Activated CD4-positive, alpha-beta T cell treated with anti-CD3 and anti-CD28 coated beads, Interleukin-2, Interleukin-6, amounts not matched to agents 100 ng/mL and 50 ng/mL, durations not matched to agents 16 hours and 8 hours (primary cell): ENCODE results near the gene ASB2.

ENCODE experiments used
- DNase-seq: peaks from one replicate; pipeline ENCODE4 v3.0.0-alpha.2; 2020

Gene ASB2, protein sequence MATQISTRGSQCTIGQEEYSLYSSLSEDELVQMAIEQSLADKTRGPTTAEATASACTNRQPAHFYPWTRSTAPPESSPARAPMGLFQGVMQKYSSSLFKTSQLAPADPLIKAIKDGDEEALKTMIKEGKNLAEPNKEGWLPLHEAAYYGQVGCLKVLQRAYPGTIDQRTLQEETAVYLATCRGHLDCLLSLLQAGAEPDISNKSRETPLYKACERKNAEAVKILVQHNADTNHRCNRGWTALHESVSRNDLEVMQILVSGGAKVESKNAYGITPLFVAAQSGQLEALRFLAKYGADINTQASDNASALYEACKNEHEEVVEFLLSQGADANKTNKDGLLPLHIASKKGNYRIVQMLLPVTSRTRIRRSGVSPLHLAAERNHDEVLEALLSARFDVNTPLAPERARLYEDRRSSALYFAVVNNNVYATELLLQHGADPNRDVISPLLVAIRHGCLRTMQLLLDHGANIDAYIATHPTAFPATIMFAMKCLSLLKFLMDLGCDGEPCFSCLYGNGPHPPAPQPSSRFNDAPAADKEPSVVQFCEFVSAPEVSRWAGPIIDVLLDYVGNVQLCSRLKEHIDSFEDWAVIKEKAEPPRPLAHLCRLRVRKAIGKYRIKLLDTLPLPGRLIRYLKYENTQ

DNA sequence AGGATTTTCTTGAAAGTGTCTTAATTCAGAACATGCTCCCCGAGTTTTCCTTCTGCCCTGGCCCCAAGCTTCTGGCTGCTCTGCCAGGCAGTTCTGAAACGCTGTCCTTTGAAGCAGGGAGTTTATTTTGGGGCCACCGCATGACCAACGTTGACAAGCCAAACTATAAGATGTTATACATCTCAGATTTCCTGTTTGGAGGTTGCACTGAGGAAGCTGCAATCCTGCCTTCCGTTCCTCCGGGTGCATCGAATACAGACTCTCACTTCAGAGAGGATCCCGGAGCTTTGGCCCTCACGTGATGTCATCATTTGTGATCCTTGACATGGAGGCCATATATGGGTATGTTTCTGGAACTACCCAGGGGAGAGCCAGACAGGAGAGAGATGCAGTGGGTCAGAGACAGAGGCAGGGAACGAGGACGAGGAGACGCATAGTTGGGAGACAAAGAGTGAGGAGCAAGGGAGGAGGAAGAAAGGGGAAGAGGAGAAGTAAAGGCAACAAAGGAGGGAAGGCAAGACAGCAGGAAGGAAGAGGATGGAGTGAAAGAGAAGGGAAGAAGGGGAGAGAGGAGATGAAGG, at the start of gene ASB2:
ASB2 (minus strand) TSS at position 94 of the 581 bp plus-strand sequence. CDS start 12,031 bp downstream, outside the sequence.
- peak; percentile 84 for DNase-seq

DNA sequence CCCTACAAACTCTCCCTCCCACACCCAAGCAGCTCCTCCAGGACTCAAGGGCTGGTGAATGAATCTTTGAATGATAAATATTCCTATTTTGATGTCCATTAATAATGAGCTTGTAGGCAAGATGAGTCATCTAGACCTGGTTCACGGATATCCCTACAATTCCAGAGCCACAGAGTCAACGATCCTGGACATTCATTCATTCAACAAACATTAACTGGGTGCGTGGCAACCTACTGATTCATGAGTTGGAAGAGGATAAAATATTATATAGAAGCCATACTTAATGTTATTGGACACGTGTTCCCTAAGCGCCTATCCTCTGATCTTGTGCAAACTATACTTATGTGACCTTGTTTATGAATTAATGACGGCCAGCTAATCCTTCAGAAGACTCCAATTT, 49.4 kb upstream of the ASB2 start:
- DNase-seq = no peak

DNA sequence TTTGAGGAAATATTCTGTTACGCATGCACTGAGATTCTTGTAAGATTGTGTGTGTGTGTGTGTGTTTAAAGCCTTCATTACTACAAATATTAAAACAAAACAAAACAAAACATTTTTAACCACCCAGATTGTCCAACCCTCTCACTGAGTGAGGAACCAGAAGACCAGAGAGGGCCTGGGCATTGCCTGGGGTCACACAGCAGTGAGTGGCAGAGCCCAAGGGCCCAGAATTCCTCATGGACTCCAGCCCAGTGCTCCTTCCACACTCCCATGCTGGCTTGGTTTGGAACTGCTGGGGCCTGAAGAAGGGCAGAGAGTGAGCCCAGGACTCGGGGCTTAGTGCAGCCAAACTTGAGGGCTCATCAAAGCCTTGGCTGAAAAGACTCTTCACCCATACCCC, 48.2 kb upstream of the ASB2 start:
- DNase-seq = no peak

DNA sequence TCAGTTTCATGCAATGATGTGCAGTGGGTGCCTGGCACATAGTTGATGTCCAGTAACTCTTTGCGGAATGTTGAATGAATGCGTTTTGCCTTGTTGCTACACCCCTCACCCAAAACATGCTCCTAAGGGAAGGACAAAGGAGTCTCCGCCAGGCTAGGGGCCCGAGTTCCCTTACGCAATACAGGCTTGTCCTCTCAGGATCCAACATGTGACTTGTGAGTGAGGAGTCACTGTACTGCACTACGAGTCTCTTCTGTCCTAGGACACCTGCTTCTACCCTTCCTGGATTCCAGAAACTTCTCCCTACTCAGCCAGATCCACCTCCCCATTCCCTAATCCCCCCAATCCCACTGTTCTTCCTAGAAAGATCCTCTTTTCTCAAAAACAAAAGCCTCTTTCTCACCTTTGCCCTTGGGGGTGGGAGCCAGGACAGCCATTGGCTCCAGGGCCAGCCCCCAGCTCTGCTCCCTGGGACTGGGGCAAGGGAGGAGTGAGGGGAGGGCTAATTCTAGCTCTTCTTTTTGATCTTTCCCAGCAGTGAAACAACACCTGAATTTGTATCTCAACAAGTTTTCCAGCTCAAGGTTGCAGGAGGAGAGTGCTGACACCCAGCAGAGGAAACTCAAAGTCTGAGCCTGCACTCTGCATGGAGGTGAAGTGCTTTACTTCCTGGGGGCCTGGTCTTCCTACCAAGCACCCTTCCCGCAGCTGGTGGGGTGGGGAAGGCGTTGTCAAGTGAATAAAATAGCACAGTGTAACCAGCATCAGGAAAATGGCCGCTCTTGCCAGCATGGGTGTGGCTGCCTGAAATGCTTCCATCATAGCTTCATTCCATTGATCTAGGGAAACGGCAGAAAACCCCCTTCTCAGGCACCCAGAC, 46.4 kb upstream of the ASB2 start:
- no peak for DNase-seq

DNA sequence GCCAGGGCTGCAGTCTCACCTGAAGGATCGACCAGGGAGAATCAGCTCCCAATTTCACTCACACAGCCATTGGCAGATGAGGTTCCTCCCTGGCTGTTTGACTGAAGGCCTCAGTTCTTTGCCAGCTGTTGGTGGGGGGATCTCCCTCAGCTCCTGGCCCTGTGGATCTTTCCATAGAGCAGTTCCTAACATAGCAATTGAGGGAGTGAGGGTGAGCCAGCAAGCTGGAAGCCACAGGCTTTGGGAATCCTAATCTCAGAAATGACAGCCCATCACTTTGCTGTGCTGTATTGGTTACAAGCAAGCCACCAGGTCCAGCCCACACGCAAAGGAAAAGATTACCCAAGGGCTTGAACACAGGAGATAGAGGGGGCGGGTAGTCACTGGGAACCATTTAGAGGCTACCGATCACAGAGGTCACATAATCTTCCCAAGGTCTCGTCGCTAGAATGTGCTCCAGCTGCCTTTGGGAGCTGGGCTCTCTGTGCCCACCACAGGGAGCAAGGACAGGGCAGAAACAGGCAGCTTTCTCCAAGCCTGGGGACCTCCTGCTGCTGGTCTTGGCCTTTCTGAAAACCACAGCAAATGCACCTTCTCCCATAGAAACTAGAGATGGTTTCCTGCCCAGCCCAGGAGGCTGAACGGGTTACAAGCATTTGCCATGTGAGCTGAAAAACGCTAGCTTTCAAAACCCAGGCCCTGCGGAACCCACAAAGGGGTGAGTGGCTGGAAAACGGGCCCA, 45.2 kb upstream of the ASB2 start:
- peak; percentile 68 for DNase-seq

DNA sequence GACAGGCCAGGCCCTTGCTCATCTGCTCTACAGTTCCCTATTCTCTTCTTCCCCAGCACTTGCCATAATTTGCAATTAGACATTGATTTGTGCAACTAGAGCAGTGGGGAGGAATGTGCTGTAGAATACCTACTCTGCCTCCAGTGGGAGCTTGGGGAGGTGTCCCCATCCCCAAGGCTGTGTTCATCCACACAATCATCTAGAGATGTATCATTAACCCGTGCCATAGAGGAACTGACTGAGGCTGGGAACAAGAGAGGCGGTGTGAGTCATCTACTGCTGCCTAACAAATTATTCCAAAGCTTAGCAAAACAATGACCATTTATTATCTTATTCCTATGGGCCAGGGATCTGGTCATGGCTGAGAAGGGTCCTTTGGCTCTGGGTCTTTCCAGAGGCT, 44.6 kb upstream of the ASB2 start:
- DNase-seq = no peak

DNA sequence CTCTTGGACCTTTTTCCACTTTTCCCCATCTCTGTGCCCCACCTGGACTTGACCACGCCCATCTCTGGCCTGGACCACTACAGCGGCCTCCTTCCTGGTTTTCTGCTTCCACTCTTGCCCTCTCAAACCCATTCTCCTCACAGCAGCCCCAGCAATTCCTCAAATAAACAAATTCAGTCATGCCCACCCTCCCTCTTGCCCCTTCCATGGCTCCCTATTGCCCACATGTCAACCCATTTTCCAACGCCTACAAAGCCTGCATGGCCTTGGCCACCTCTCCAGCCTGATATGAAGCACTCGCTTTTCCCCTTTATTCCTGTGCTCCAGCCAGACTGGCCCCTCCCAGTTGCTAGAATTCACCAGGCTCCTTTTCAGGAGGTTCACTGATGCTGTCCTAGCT, 43.9 kb upstream of the ASB2 start:
- DNase-seq = no peak

DNA sequence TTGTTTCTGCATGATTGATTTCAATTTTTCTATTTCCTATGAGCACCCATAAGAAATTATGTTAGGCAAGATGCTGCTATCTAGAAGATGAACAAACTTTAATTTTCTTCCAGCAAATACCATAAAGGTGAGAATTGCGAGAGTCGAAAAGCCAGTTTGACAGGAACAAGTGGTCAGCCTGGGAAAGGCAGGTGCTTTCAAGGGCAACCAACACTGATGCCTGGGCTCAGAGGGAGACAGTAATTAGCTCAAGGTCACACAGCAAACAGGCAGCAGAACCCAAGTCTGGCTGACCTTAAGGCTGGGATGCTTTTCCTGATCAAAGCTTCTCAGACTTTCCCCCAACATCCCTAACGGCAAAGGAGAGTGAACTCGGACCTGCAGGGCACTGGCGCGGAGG, 43.0 kb upstream of the ASB2 start:
- DNase-seq = no peak

DNA sequence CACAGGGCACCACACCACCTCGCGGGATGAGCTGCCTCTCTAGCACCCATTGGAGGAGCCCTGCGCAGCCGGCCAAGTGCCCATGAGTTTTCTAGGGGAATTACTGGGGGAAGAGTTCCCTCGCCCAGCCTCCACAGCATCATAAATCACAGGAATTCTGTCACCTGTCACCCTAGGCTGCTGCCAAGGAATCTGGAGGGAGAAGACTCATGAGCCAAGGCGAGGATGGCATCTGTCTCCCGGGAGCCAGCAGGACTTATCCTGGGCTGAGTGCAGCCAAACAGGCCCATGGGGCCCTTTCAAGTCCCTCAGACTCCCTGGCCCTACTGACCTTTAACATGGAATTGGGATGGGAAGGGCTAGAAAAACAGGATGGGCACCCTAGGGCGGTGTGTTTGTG, 41.9 kb upstream of the ASB2 start:
- no peak for DNase-seq

DNA sequence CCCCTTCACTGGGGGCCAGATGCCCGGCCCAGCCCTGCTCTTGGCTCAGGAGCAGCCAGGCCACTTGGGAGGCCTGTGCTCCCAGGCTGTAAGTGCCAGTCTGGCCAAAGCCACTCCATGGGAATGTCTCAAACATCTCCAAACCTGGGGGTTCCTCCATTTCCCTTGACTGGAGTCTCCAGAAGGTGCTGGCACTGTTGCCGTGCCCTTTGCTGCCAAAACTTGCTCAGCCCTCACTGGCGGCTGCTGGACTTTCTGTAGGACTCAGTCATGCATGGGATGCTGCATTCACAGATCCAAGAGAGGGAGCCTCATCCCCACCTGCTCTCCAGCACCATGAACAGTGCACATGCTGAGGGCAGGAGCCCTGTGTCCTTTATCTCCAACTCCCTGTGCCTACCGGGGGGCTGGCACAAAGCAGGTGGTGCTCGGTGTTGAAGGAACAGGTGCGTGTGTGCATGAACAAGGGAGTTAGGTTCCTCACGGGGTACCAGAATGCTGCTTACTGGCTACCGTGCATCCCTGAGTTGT, 40.1 kb upstream of the ASB2 start:
- no peak for DNase-seq

DNA sequence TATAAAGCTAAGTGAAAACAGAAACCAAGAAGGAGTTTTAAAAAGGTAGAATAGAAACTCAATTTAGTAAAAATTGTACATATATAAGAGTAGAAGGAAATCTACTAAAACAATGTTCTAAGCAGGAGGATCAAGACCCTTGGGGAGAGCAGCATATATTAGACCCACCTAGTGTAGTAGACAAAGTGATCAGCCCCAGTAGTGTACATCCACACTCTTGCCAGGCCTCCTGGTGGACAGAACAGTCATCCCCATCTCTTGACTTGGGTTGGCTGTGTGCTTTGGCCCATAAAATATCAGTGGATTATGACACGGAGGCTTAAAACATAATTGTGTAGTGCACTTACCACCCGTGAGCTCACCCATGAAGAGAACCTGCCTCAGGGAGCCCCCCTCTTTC, 38.9 kb upstream of the ASB2 start:
- DNase-seq = no peak

DNA sequence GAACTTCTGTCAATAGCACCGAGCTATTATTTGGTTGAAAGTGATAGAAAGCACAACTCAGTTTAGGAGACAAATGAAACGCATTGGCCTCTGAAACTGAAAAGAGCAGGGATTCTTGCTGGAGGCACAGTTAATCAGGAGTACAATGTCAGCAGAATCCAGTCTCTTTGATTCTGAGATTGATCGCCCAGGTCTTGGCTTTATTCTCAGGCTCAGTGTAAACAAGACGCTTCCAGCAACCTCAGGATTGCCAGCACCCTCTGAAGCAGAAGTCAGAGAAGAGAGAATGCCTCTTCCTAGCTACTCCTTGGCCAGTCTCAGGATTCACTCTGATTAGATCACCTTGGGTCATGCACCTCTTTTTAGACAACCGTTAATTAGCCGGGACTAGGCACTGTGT, 38.0 kb upstream of the ASB2 start:
- DNase-seq = no peak

DNA sequence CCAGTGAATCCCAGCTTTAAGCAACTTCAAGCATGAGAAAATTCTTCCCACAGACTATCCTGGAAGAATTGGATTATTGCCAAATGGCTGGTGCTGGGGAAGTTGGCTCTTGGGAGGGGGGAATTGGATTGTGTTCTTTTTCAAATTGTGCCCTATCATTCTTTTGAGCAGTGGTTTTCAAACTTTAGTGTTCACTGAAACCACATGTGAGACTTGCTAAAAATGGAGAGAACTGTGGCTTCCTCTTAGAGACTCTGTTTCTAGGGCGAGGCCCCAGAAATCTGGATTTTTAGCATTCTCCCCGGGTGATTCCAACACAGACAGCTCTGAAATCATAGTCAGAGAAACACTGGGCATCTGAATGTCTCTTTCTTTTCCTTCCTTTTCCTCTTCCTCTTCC, 35.4 kb upstream of the ASB2 start:
- DNase-seq = peak; percentile 33

DNA sequence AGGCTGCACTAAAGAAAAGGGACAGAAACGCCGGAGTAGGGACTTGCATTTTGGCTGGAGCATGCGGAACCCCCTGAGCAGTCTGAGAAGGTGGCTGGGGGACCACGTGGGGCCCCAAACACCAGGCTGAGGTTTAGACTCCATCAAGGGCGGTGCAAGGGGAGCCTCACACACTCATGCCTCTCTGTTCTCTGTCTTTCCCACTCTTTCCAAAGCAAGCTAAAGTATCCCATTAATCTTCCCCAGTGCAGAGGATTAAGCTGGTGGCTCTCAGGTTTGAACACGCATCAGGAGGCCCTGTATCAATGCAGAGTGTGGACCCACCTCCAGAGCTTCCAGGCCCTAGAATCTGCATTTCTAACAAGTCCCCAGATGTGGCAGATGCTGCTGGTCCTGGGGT, 34.3 kb upstream of the ASB2 start:
- DNase-seq = no peak

DNA sequence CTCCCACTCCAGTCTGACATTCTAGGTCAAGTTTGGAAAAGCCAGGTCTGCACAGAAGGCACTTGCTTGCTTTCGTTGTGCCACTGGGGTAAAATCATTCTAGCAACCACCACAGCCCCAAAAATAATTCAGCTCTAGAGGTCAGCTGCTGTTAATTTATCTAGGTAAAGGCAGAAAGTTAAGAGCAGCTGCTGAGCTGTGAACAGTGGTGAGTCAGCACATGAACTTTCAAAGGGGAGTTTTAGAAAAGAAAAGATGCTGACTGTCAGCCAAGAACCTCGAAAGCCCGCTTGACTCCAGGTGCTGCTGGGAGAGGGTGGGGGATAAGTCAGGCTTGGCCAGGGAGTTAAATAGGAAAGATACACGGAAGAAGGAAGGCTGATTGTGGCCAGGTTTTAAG, 33.4 kb upstream of the ASB2 start:
- DNase-seq = no peak

DNA sequence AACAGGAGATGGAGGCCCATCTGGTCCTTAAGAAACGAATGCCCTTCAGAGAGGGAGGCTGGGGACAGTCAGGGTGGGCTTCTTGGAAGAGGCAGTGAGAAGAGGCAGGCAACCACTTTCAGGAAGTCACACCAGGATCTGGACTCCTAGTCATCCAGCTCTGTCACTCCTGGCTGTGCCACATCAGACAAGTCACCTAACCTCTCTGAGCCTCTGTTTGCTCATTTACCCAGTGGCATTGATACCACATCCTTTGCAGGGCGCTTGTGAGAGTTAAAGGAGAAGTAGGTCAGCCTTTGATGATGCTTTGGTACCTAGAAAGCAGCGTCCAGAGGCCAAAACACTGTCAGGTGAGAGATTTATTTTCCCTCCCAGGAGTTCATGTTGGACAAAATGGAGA, 31.9 kb upstream of the ASB2 start:
- peak; percentile 59 for DNase-seq

DNA sequence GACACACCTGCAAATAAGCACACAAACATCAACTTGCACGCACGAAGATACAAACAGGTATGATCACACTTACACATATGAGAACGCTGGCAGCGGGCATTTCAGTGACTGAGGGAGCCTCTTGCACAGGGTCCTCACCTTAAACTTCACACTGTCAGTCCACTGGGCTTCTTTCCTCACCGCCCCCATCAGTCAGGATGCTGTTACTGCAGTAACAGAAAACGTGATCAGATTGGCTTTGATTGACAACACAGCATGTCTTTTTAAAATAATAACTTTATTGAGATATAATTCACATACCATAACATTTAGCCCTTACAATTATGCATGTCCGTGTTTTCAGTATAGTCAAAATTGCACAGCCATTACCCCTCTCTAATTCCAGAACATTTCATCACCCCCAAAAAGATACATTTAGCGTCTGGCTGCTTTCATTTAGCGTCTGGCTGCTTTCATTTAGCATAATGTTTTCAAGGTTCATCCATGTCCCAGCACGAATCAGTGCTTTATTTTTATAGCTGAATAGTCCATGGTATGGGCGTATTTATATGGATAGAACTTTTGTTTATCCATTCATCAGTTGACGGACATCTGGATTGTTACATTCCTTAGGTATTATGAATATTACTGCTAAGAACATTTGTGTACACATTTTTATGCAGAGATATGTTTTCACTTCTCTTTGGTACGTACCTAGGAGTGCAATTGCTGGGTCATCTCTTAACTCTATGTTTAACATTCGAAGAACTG, 29.1 kb upstream of the ASB2 start:
- peak; percentile 53 for DNase-seq

DNA sequence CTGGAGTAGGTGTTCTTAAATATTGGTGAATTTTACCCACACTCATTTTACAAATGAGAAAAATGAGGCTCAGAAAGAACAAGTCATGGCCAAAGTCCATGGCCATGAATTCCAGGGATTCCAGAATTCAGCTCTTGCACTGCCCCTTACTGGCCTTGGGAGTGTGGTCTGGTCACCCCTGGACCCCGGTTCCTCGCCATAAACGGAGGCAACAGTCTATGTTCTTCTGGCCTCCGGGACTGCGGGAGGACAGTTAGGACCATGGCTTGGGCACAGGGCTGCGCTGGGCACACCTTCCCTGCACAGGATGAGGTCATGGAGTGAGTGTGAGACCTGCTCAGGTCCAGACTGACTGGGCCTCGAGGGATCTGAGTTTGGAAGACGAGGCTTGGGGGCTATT, 27.6 kb upstream of the ASB2 start:
- no peak for DNase-seq

DNA sequence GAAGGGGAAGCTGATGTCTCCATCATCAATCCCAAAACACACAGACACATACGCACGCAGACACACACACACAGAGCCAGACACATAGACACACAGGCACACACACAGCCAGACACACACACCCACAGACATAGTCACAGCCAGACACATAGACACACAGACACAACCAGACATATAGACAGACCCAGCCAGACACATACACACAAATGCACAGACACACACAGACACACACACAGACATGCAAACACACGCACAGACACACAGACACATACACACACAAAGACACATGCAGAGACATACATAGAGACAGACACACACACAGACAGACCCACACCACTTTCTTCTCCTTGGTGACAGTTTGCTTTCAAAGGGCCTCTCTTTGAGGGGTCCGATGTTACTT, 27.0 kb upstream of the ASB2 start:
- no peak for DNase-seq

DNA sequence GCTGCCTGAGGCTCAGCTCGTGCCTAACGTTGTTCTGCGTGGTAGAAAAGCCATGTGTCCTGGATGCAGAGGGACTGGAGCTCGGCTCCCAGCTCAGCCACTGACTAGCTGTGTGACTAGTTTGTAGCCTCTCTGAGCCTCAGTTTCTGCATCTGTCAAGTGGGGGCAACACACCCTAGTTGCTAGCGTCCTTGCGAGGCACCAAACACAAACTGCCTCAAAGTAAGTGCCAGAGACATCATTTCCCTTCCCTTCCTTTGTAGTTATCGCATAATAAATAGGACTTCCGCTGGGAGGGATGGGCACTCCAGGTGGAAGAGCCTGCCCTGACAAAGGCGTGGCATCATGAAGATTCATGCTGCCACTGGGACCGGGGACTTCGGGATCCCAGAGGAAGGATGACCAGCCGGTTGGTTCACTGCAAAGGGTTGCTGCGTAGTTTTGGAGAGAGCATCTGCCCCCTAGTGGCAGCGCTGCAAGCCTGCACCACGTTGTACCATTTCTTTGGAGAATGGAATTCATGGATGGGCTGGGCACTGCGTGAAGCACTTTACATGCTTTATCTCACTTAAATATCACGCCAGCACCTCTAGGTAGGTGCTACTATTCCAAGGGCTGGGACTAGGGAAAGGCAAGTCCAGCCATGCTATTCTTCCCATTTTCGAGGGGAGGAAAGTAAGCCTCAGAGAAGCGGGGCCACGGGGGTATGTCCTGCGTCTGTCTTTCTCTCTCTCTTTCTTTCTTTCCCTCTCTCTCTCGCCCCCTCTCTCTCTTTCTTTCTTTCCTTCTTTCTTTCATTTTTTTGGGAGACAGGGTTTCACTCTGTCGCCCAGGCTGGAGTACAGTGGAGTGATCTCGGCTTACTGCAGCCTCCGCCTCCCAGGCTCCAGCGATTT, 25.4 kb upstream of the ASB2 start:
- peak; percentile 77 for DNase-seq
